ENCODE measurements around the gene TDG.

- no peak for TF ChIP-seq CTCF (IDR thresholded peaks at IDR 0.05)
- TF ChIP-seq POLR2A (IDR thresholded peaks at IDR 0.05): no peak
- TF ChIP-seq POLR2AphosphoS5 (IDR thresholded peaks at IDR 0.05): no peak
Observed at GRCh38 chr12:104025771-104026170, 60.1 kb downstream of the TDG start.

Data from suprapubic skin (tissue), 4 donors.